Heart left ventricle (tissue), 13 donors: ENCODE results near the gene AMFR.

Experiments used
- CTCF ChIP-seq, 12 donors: fragments of 200-600 bp; sonication (generic) in 4 of 12; IDR thresholded peaks; one replicate each; pipeline versions ENCODE4 v1.5.0 to v1.8.0; 2018 to 2022; ENCODE audit warnings: antibody characterized with exemption in 12 of 12, mild to moderate bottlenecking in 5 of 12
- POLR2A ChIP-seq, 2 donors: fragments of 450-650 bp; IDR thresholded peaks; one replicate each; pipeline ENCODE4 v1.6.1; 2017; ENCODE audit warnings: antibody characterized with exemption in 2 of 2, mild to moderate bottlenecking in 2 of 2, moderate library complexity in 2 of 2
- donor health status: ischemic (EF 13 %, LVEDD 7.1; RV severe dilation, severe dysfunction).
- donor health status: DM: no; HTN: yes; CAD: no.
- donor health status: DM: no; HTN: no; CAD: no.
- donor health status: ischemic (EF 25% LVEDD 6.9; RV normal size, moderate dysfunction).
- donor health status: ischemic (EF 25% LVEDD 5.7; RV mildly dilated, moderate dysfunction).
- donor health status: ischemic (EF 35%, LVEDD 5.7; RV mildly dilated, moderate dysfunction).
- donor health status: nonischemic (EF 11% LVEDD 7.7; RV severe dilation, severe dysfunction).
- donor health status: DM: yes; HTN: yes; CAD: no.
- donor health status: PGD.
- donor health status: ischemic (EF 29% LVEDD 5.4; RV normal size, mild dysfunction).
- donor health status: nonischemic (EF 23%, LVEDD 6.1; RV moderate dilation, normal function).

- TF ChIP-seq CTCF (IDR thresholded peaks at IDR 0.05) (no peak), POLR2A (IDR thresholded peaks at IDR 0.05) (no peak)
Observed at GRCh38 chr16:56411624-56412023, 13.7 kb downstream of the AMFR start.
